ENCODE data around the gene BIRC2. TPM values are rescaled to one million over a fixed set of nuclear protein-coding genes. Genes with fewer than 3 reads are reported as not detected.

The BIRC2 gene
- total RNA-seq, 1 donor from 2014 or later, result 56.6 TPM

GRCh38 chr11:102410382-102410784 lies 63.4 kb downstream of the BIRC2 start:
- Histone ChIP-seq H3K4me3 (ENCODE audit: low read depth, low read length) (no peak overlapping the region), H3K36me3 (ENCODE audit: control insufficient read depth, insufficient read depth, low read length) (peaks cover 10% of the 10 kb centered on the region), H3K27me3 (ENCODE audit: control insufficient read depth, insufficient read depth, low read length) (no peaks in the 10 kb centered on the region)
- FAIRE-seq (no peak), DNase-seq (ENCODE audit: low read depth) (no peak)
- TF ChIP-seq, protein P1, sequence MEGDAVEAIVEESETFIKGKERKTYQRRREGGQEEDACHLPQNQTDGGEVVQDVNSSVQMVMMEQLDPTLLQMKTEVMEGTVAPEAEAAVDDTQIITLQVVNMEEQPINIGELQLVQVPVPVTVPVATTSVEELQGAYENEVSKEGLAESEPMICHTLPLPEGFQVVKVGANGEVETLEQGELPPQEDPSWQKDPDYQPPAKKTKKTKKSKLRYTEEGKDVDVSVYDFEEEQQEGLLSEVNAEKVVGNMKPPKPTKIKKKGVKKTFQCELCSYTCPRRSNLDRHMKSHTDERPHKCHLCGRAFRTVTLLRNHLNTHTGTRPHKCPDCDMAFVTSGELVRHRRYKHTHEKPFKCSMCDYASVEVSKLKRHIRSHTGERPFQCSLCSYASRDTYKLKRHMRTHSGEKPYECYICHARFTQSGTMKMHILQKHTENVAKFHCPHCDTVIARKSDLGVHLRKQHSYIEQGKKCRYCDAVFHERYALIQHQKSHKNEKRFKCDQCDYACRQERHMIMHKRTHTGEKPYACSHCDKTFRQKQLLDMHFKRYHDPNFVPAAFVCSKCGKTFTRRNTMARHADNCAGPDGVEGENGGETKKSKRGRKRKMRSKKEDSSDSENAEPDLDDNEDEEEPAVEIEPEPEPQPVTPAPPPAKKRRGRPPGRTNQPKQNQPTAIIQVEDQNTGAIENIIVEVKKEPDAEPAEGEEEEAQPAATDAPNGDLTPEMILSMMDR (IDR thresholded peaks at IDR 0.05; ENCODE audit: insufficient read depth, low read length, severe bottlenecking), result no peak

GRCh38 chr11:102411142-102411541 lies 64.1 kb downstream of the BIRC2 start:
- no peak for DNase-seq (ENCODE audit: low read depth)
- H3K36me3 ChIP-seq (ENCODE audit: control insufficient read depth, insufficient read depth, low read length), result peaks cover 9% of the 10 kb centered on the region
- FAIRE-seq, result no peak
- H3K4me3 ChIP-seq (ENCODE audit: low read depth, low read length), result no peak overlapping the region
- no peaks in the 10 kb centered on the region for H3K27me3 ChIP-seq (ENCODE audit: control insufficient read depth, insufficient read depth, low read length)
- TF ChIP-seq, protein P1 (IDR thresholded peaks at IDR 0.05; ENCODE audit: insufficient read depth, low read length, severe bottlenecking), result no peak

- Histone ChIP-seq H3K27me3 (ENCODE audit: control insufficient read depth, insufficient read depth, low read length) (no peaks in the 10 kb centered on the region), H3K4me3 (ENCODE audit: low read depth, low read length) (no peak overlapping the region), H3K36me3 (ENCODE audit: control insufficient read depth, insufficient read depth, low read length) (peaks cover 3% of the 10 kb centered on the region)
- FAIRE-seq (no peak), DNase-seq (ENCODE audit: low read depth) (no peak)
- TF ChIP-seq, protein P1 (IDR thresholded peaks at IDR 0.05; ENCODE audit: insufficient read depth, low read length, severe bottlenecking), result no peak
Measured at GRCh38 chr11:102413497-102413896, 66.5 kb downstream of the BIRC2 start.

DNA sequence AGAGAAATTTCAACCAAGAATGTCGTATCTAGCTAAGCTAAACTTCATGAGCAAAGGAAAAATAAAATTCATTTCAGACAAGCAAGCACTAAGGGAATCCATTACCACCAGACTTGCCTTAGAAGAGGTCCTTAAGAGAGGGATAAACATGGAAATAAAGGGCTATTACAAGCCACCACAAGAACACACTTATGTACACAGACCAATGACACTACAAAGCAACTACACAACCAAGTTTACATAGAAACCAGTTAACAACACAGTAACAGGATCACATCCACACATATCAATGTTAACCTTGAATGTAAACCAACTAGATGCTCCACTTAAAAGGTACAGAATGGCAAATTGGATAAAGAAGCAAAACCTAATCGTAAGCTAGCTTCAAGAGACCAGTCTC lies 67.5 kb downstream of the BIRC2 start:
- H3K4me3 ChIP-seq (ENCODE audit: low read depth, low read length), result no peak overlapping the region
- H3K27me3 ChIP-seq (ENCODE audit: control insufficient read depth, insufficient read depth, low read length), result no peaks in the 10 kb centered on the region
- FAIRE-seq (no peak), DNase-seq (ENCODE audit: low read depth) (no peak)
- TF ChIP-seq, protein P1 (IDR thresholded peaks at IDR 0.05; ENCODE audit: insufficient read depth, low read length, severe bottlenecking), result no peak
- peaks cover 3% of the 10 kb centered on the region for H3K36me3 ChIP-seq (ENCODE audit: control insufficient read depth, insufficient read depth, low read length)

DNA sequence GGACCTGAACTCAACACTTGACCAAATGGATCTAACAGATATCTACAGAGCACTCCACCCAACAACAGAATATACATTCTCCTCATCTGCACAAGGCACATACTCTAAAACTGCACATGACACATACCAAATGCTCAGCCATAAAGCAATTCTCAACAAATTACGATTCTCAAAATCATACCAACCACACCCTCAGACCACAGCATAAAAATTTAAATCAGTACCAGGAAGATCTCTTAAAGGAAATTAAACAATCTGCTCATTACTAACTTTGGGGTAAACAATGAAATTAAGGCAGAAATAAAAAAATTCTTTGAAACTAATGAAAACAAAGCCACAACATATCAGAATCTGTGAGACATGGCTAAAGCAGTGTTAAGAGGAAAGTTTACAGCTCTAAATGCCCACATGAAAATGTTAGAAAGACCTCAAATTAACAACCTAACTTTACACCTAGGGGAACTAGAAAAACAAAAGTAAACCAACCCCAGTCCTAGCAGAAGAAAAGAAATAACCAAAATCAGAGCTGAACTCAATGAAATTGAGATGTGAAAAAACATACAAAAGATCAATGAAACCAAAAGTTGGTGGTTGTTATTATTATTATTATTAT lies 68.4 kb downstream of the BIRC2 start:
- Histone ChIP-seq H3K36me3 (ENCODE audit: control insufficient read depth, insufficient read depth, low read length) (peaks cover under 1% of the 10 kb centered on the region), H3K27me3 (ENCODE audit: control insufficient read depth, insufficient read depth, low read length) (no peaks in the 10 kb centered on the region), H3K4me3 (ENCODE audit: low read depth, low read length) (no peak overlapping the region)
- TF ChIP-seq, protein P1 (IDR thresholded peaks at IDR 0.05; ENCODE audit: insufficient read depth, low read length, severe bottlenecking), result no peak
- FAIRE-seq (no peak), DNase-seq (ENCODE audit: low read depth) (no peak)

GRCh38 chr11:102416976-102417375 lies 70.0 kb downstream of the BIRC2 start:
- TF ChIP-seq, protein P1 (IDR thresholded peaks at IDR 0.05; ENCODE audit: insufficient read depth, low read length, severe bottlenecking), result no peak
- no peak overlapping the region for H3K4me3 ChIP-seq (ENCODE audit: low read depth, low read length)
- no peaks in the 10 kb centered on the region for H3K36me3 ChIP-seq (ENCODE audit: control insufficient read depth, insufficient read depth, low read length)
- no peak for FAIRE-seq
- H3K27me3 ChIP-seq (ENCODE audit: control insufficient read depth, insufficient read depth, low read length), result no peaks in the 10 kb centered on the region
- DNase-seq (ENCODE audit: low read depth), result no peak

Data from bronchial epithelial cell (primary cell).